GM18873 (cell line): ENCODE measurements around the gene MCRIP1.
"Not testable (repeated sequence)": the region's sequence is repeated elsewhere in the genome, so short reads cannot be mapped to it uniquely, and the experiment has no call there.

Experiments
- ATAC-seq: cut with Tn5 transposase; IDR thresholded peaks from one replicate; pipeline ENCODE4 v1.9.1; 2021; ENCODE audit warnings: mild to moderate bottlenecking, moderate library complexity, moderate number of reproducible peaks; ENCODE audit not compliant: unreplicated experiment, low FRiP score

Gene MCRIP1

GRCh38 chr17:81842725-81843504 lies 9.8 kb upstream of the MCRIP1 start:
- ATAC-seq, result no peak

GRCh38 chr17:81842378-81842724 lies 9.3 kb upstream of the MCRIP1 start:
- ATAC-seq, result no peak

GRCh38 chr17:81841866-81842265 lies 8.8 kb upstream of the MCRIP1 start:
- ATAC-seq, result no peak

- no peak for ATAC-seq
Observed at GRCh38 chr17:81840826-81841778, 8.0 kb upstream of the MCRIP1 start.

GRCh38 chr17:81840059-81840458 lies 7.0 kb upstream of the MCRIP1 start:
- ATAC-seq, result not testable (repeated sequence)

GRCh38 chr17:81839301-81839700 lies 6.2 kb upstream of the MCRIP1 start:
- no peak for ATAC-seq

- no peak for ATAC-seq
Observed at GRCh38 chr17:81838753-81839255, 5.7 kb upstream of the MCRIP1 start.

GRCh38 chr17:81837641-81838040 lies 4.5 kb upstream of the MCRIP1 start:
- ATAC-seq, result no peak

GRCh38 chr17:81834831-81835267 lies 1.8 kb upstream of the MCRIP1 start, which contains the start of gene PPP1R27:
Gene PPP1R27, minus strand, starts transcription at chr17:81835050. Its CDS starts 97 bp downstream, at chr17:81834953.
- no peak for ATAC-seq

- ATAC-seq, result peak; percentile 9
Observed at GRCh38 chr17:81833921-81834830, 1.1 kb upstream of the MCRIP1 start.

- ATAC-seq, result peak; percentile 29
Observed at GRCh38 chr17:81832608-81833159, 407 bp downstream of the MCRIP1 start.

- no peak for ATAC-seq
Observed at GRCh38 chr17:81831957-81832607, 1.0 kb downstream of the MCRIP1 start.

- no peak for ATAC-seq
Observed at GRCh38 chr17:81831563-81831956, 1.5 kb downstream of the MCRIP1 start.

GRCh38 chr17:81829858-81830257 lies 3.2 kb downstream of the MCRIP1 start:
- ATAC-seq, result no peak

GRCh38 chr17:81828656-81829055 lies 4.4 kb downstream of the MCRIP1 start:
- ATAC-seq, result no peak

- no peak for ATAC-seq
Observed at GRCh38 chr17:81825841-81826466, 7.1 kb downstream of the MCRIP1 start.

GRCh38 chr17:81824595-81824994 lies 8.5 kb downstream of the MCRIP1 start:
- ATAC-seq, result no peak

GRCh38 chr17:81823820-81824550 lies 9.1 kb downstream of the MCRIP1 start:
- no peak for ATAC-seq
